T-helper 17 cell (primary cell): ENCODE data around the gene PADI1. TPM values are rescaled to one million over a fixed set of nuclear protein-coding genes. Genes with fewer than 3 reads are reported as not detected.

ENCODE experiments used
- ATAC-seq: fragments of 150-1000 bp; cut with Tn5 transposase; 2 replicates; pipeline ENCODE4 v1.10.0; 2021; ENCODE audit warnings: mild to moderate bottlenecking, moderate library complexity
- DNase-seq, 3 donors: peaks; one replicate each; pipeline versions ENCODE4 v3.0.0 to v3.0.0-alpha.2; 2020 to 2021
- H3K9me3 ChIP-seq: one replicate; pipeline ENCODE4 v1.7.0; 2013; ENCODE audit warnings: low read length, mild to moderate bottlenecking; ENCODE audit not compliant: control insufficient read depth, poor library complexity, severe bottlenecking
- H3K27ac Mint-ChIP-seq: one replicate; pipeline ENCODE4 v1.8.0; 2022; ENCODE audit warnings: mild to moderate bottlenecking, moderate library complexity, mixed read lengths
- H3K27me3 Mint-ChIP-seq: one replicate; pipeline ENCODE4 v1.8.0; 2022; ENCODE audit warnings: mixed read lengths
- H3K36me3 Mint-ChIP-seq: one replicate; pipeline ENCODE4 v1.8.0; 2022; ENCODE audit warnings: low read depth, mixed read lengths
- H3K4me1 Mint-ChIP-seq: one replicate; pipeline ENCODE4 v1.8.0; 2022; ENCODE audit warnings: mild to moderate bottlenecking, mixed read lengths
- H3K4me3 Mint-ChIP-seq: one replicate; pipeline ENCODE4 v1.8.0; 2022; ENCODE audit warnings: mild to moderate bottlenecking, moderate library complexity, mixed read lengths
- total RNA-seq, 4 donors: library from RNA in 2 of 4; stranded (reverse) in 2 of 4; gene quantifications; one replicate each; pipeline ENCODE4 v1.2.3 and lab custom pipeline; 2022 to 2026

Gene PADI1
- total RNA-seq, 2 donors from 2014 or later, result not detected

DNA sequence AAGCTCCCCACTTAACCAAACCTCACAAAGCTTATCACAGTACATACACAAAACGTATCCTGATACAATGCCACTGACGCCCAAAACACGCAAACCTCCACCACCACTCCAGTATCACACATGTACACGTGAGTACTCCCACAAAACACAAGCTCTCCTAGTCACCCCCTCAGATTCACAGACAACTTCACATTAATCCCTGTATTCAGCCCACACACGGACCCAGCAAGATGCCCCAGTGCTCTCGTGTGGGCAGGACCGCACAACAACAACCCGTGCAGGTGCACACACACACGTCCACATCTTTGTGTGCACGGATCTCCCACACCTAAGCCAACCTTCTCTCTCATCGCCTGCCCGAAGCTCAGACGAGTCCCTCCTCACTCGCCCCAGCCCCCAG is 17.6 kb downstream of the PADI1 start:
- Mint-ChIP-seq H3K4me1 (peaks cover 1% of the 10 kb centered on the region), H3K27me3 (peaks cover 23% of the 10 kb centered on the region), H3K4me3 (no peak overlapping the region), H3K27ac (no peak overlapping the region), H3K36me3 (no peaks in the 10 kb centered on the region)
- DNase-seq, result no peak
- H3K9me3 ChIP-seq, result no peaks in the 10 kb centered on the region
- no peak for ATAC-seq

DNA sequence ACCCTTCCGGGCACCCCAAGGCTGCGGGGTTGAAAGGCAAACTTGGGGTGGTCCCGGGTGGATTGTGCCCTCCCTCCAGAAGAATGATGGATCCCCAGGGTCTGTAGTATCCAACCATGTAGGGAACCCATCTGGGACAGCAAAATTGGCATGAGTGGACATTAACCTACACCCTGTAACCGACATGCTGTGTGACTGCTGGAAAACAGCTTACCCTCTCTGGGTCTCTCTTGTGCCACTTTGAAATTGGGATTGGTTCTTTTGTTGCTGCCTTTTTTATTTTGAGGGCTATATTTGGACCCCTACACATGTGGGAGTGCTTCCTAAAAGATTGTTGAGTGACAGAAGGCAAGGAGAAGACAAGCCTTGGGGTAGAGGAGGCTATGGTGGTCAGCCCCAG is 19.5 kb downstream of the PADI1 start:
- Mint-ChIP-seq H3K36me3 (no peaks in the 10 kb centered on the region), H3K27me3 (peaks cover 18% of the 10 kb centered on the region)

DNA sequence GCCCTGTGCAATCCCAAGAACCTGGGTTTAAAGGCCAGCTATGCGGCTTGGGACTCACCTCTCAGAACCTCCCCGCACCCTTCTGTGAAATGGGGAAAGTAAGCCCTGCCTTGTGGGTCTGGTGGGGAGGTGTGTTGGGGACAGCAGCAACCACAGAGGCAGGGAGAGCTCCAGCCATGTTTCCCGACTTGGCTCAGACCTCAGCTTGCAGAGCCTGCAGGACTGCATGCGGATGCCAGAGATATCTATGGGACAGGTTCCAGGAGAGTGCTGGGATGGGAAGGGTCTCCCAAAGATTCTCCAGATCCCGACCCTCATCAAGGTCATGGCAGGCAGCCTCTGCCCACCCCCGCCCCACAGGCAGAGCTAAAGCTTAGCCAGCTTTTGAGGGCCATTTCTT is 20.2 kb downstream of the PADI1 start:
- peaks cover 2% of the 10 kb centered on the region for H3K4me1 Mint-ChIP-seq
- H3K36me3 Mint-ChIP-seq, result no peaks in the 10 kb centered on the region
- H3K9me3 ChIP-seq, result no peaks in the 10 kb centered on the region
- ATAC-seq, result no peak
- peaks cover 23% of the 10 kb centered on the region for H3K27me3 Mint-ChIP-seq
- no peak for DNase-seq
- no peak overlapping the region for H3K4me3 Mint-ChIP-seq
- no peak overlapping the region for H3K27ac Mint-ChIP-seq

More for the DNA sequence above, 19.5 kb downstream of the PADI1 start:
- no peaks in the 10 kb centered on the region for H3K9me3 ChIP-seq
- Mint-ChIP-seq H3K4me1 (peaks cover 2% of the 10 kb centered on the region), H3K27ac (no peak overlapping the region), H3K4me3 (no peak overlapping the region)
- no peak for ATAC-seq
- no peak for DNase-seq

DNA sequence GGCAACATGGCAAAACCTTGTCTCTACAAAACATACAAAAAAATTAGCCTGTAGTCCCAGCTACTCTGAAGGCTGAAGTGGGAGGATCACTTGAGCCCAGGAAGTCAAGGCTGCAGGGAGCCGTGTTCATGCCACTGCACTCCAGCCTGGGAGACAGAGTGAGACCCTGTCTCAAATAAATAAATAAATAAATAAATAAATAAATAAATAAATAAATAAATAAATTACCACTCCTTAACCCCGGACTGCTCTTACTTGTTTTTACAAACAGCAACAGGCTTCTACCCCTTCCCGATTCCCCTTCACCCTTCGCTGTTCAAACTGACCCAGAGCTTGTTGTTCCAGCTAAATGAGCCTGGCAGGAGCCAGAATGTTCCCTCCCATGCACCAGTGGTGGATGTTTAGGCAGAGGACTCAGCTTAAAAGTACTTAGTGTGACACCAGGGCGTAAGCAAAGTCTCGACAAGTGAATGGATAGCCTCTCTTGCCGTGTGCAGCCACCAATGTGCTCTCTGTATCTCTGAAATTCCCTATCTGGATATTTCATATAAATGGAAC is 22.5 kb downstream of the PADI1 start:
- H3K9me3 ChIP-seq, result no peaks in the 10 kb centered on the region
- no peak for ATAC-seq
- Mint-ChIP-seq H3K27me3 (peaks cover 13% of the 10 kb centered on the region), H3K27ac (no peak overlapping the region), H3K36me3 (no peaks in the 10 kb centered on the region), H3K4me1 (peaks cover 2% of the 10 kb centered on the region), H3K4me3 (no peak overlapping the region)
- DNase-seq, result no peak

DNA sequence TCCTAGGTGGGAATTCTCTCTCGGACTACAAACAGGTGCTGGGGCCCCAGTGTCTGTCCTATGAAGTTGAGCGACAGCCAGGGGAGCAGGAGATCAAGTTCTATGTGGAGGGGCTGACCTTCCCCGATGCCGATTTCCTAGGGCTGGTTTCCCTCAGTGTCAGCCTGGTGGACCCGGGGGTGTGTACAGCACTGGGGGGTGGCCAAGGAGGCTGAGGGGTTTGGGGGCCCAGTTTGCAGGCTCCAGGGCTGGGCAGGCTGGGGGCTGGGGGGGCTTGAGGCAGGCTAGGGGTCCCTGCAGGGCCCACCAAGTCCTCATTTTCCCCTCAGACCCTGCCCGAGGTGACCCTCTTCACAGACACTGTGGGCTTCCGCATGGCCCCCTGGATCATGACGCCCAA is 23.7 kb downstream of the PADI1 start:
- peaks cover 2% of the 10 kb centered on the region for H3K4me1 Mint-ChIP-seq
- H3K36me3 Mint-ChIP-seq, result no peaks in the 10 kb centered on the region
- peaks cover 17% of the 10 kb centered on the region for H3K27me3 Mint-ChIP-seq
- no peak overlapping the region for H3K27ac Mint-ChIP-seq
- no peak overlapping the region for H3K4me3 Mint-ChIP-seq
- ATAC-seq (no peak), DNase-seq (no peak)
- H3K9me3 ChIP-seq, result no peaks in the 10 kb centered on the region

DNA sequence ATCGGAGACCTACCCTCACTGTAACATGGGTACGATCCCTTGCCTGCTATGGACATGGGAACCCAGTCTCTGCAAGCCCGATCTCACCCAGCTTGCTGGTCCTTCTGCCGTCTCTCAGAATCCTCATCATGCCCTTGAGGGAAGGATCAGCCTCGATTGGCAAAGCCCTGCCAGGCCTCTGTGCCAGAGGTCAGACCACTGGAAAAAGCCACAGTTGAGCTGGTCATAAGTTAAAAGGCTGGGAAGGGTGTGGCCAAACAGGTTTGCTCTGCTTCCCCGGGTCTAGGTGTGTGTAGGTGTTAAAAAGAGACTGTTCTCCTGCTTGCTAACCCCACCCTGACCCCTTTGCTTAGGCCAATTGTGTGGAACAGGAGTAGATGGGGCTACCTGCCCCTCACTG is 24.5 kb downstream of the PADI1 start:
- H3K4me3 Mint-ChIP-seq, result no peak overlapping the region
- DNase-seq (no peak), ATAC-seq (no peak)
- H3K27me3 Mint-ChIP-seq, result peaks cover 17% of the 10 kb centered on the region
- H3K27ac Mint-ChIP-seq, result no peak overlapping the region
- no peaks in the 10 kb centered on the region for H3K36me3 Mint-ChIP-seq
- no peaks in the 10 kb centered on the region for H3K9me3 ChIP-seq
- H3K4me1 Mint-ChIP-seq, result peaks cover 2% of the 10 kb centered on the region

DNA sequence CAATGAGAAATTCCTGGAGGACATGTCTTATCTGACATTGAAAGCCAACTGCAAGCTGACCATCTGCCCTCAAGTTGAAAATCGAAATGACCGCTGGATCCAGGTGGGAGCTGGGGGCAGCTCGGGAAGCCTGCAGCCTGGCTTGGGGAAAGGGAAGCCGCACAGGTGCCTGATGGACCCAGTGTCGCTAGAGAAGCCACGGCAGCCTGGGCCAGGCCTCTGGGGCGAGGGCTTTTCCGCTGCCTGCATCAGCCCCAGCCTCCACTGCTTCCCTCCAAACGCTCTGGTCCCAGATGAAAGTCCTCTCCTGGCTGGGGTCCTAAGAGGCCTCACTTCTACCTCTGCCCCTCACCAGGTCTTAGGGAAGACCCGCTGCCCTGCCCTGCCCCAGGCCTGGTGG is 25.2 kb downstream of the PADI1 start:
- no peaks in the 10 kb centered on the region for H3K9me3 ChIP-seq
- H3K27me3 Mint-ChIP-seq, result peaks cover 17% of the 10 kb centered on the region
- ATAC-seq (no peak), DNase-seq (no peak)
- H3K36me3 Mint-ChIP-seq, result no peaks in the 10 kb centered on the region
- H3K27ac Mint-ChIP-seq, result no peak overlapping the region
- H3K4me3 Mint-ChIP-seq, result no peak overlapping the region
- H3K4me1 Mint-ChIP-seq, result peaks cover 2% of the 10 kb centered on the region

DNA sequence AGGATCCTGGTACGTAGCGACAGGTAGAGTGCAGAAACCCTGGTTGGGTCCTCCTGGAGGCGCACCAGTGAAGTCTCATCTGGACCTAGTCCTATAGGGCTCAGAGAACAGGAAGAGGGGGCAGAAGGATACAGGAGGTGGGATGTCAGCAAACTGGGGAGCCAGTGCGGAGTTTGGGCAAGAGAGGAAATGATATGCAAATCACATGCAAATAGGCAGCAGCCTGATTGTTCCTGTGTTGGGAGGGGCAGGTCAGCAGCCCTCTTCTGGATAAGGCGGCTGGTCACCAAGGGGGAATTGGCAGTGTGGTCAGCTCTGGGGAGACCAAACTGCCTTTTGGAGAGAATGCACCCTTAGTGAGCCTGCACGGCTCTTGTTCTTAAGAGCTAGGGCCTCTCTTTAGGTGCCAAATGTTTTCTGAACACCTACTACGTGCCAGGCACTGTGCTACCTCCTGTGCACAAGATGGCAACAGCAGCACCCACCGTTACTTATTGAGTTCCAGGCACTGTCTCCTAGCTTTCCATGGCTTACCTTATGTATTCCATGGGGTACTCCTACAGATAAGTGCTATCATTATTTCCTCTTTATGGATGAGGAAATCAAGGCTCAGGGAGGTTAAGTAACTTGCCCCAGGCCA is 25.9 kb downstream of the PADI1 start:
- no peaks in the 10 kb centered on the region for H3K36me3 Mint-ChIP-seq
- H3K27ac Mint-ChIP-seq, result no peak overlapping the region
- H3K27me3 Mint-ChIP-seq, result peaks cover 17% of the 10 kb centered on the region
- H3K4me3 Mint-ChIP-seq, result no peak overlapping the region
- no peak for DNase-seq
- no peak for ATAC-seq
- peaks cover 2% of the 10 kb centered on the region for H3K4me1 Mint-ChIP-seq
- no peaks in the 10 kb centered on the region for H3K9me3 ChIP-seq

DNA sequence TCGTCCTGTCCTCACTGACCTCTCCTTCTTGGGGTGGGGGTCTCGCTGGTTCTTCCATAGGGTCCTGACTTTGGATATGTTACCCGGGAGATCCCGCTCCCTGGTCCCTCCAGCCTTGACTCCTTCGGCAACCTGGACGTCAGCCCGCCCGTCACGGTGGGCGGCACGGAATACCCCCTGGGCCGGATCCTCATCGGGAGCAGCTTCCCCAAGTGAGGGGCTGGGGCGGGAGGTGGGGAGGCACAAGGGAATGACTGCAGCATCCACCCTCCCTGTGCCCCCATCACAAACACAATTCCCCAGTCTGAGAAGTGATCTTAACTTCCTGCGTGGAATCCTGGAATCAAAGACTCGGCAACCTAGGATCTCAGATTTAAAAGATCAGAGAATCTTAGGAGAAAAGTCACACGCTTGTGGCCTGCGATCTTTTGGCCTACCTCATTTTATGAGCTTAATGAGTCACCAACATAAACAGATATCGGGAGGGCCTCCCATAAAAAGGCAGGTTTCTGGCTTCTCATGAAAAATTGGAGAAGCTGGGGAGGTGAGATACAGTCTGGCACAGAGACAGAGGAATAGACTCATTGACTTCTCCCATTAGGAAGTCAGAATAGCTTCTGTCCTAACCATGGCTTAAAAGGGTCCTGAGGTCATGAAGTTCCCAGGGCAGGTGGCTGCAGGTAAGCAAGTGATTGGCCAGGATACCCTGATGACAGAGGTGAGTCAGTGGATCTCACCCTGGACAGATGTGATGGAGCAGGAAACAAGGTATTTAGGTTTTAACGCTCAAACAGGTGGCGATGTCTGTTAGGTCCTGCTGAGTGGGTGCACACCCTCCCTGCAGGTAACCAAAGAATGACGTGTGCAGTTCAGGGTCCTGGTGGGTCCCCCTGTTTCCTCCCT is 28.1 kb downstream of the PADI1 start:
- H3K4me3 Mint-ChIP-seq, result no peak overlapping the region
- ATAC-seq (no peak), DNase-seq (no peak)
- no peaks in the 10 kb centered on the region for H3K9me3 ChIP-seq
- H3K27ac Mint-ChIP-seq, result no peak overlapping the region
- peaks cover 17% of the 10 kb centered on the region for H3K27me3 Mint-ChIP-seq
- H3K4me1 Mint-ChIP-seq, result peaks cover 4% of the 10 kb centered on the region
- no peaks in the 10 kb centered on the region for H3K36me3 Mint-ChIP-seq

DNA sequence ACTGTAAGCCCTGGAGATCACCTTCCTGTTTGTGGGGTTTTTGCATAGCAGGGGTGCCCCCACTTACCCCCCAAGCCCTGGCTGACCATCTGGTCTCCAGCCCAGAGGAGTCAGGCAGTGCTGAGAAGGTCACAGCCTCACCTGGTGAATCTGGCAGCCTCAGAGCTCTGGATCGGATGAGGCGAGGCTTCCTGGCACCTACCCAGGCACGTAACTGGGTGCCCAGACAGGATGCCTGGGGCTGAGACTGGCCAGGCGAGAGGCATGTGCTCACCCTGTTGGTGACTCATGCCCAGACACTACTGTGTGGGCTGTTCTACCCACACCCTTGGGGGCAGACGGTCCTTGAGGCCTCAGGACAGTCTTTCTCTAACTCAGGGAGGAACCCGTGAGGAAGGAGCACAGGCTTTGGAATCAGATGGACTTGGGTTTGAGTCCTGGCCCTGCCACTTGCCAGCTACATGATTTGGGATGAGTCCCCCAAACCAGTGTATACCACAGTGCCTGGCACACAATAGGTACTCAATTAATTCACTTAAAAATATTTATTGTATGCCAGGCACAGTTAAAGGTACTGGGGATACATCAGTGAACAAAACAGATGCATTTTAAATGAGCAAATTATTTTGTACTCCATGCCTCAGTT is 28.9 kb downstream of the PADI1 start:
- Mint-ChIP-seq H3K4me1 (peaks cover 4% of the 10 kb centered on the region), H3K36me3 (no peaks in the 10 kb centered on the region), H3K4me3 (no peak overlapping the region), H3K27me3 (peaks cover 17% of the 10 kb centered on the region), H3K27ac (no peak overlapping the region)
- ATAC-seq, result no peak
- no peak for DNase-seq
- H3K9me3 ChIP-seq, result no peaks in the 10 kb centered on the region

DNA sequence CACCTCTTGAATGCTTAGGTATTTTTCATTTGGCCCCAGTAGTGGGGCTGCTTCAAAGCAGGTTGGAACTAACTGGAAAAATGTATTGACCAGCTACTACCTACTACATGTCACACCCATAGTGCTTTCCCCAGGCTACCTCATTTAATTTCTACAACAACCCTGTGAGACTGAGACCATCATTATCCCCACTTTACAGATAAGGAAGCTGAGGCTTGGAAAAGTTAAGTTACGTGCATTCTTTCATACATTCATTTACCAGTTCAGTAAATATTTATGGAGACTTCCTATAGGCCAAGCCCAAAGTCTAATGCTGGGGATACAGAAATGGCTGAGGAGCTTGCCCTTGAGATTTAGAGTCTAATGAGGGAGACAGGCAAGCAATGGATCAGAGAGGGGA is 29.5 kb downstream of the PADI1 start:
- no peak overlapping the region for H3K4me3 Mint-ChIP-seq

DNA sequence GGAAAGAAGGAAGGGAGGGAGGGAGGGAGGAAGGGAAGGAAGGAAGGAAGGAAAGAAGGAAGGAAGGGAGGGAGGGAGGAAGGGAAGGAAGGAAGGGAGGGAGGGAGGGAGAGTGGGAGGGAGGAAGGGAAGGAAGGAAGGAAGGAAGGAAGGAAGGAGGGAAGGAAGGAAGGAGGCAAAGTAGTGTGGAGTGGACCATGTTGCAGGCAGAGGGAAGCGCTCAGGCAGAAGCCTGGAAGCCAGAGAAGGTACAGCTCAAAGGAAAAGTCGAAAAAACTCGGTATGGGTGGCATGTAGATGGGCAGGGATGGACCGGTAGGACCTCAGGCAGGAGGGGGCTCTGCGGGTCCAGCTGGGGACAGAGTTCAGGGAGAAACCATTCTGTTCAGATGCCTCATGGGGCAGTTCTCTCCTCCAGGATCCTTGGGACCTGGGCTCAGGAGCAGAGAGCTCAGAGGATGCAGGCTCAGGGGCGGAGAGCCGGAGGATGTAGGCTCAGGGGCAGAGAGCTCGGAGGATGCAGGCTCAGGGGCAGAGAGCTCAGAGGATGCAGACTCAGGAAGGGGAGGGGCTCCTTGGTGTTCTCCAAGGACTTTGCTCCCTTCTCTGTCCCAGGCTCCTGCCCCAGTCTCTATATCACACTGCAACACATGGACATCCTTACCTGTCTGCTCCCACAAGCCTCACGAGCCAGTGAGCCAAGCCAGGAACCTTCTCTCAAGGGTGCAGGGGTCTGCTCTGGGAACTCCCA is 30.4 kb downstream of the PADI1 start:
- no peak overlapping the region for H3K4me3 Mint-ChIP-seq
- H3K4me1 Mint-ChIP-seq, result peaks cover 4% of the 10 kb centered on the region
- H3K27me3 Mint-ChIP-seq, result peaks cover 12% of the 10 kb centered on the region
- no peak for DNase-seq
- no peak for ATAC-seq
- no peaks in the 10 kb centered on the region for H3K36me3 Mint-ChIP-seq
- H3K9me3 ChIP-seq, result no peaks in the 10 kb centered on the region
- no peak overlapping the region for H3K27ac Mint-ChIP-seq

More for the DNA sequence above, 29.5 kb downstream of the PADI1 start:
- Mint-ChIP-seq H3K27me3 (peaks cover 17% of the 10 kb centered on the region), H3K27ac (no peak overlapping the region), H3K4me1 (peaks cover 4% of the 10 kb centered on the region), H3K36me3 (no peaks in the 10 kb centered on the region)
- H3K9me3 ChIP-seq, result no peaks in the 10 kb centered on the region
- ATAC-seq (no peak), DNase-seq (no peak)
